HepG2 (cell line): ENCODE data around the gene ISG20L2. TPM values are rescaled to one million over a fixed set of nuclear protein-coding genes. Genes with fewer than 3 reads are reported as not detected.

Experiments used
- BCL3 ChIP-seq: sonication (generic); formaldehyde crosslinking; IDR thresholded peaks from 2 replicates; pipeline ENCODE4 v1.5.1; 2020; ENCODE audit warnings: mild to moderate bottlenecking, missing genetic modification reagents, moderate library complexity
- CBX2 ChIP-seq, 2 experiments: fragments of 200-600 bp in 1 of 2; sonication (generic); formaldehyde crosslinking in 1 of 2; IDR thresholded peaks; 2 replicates each; pipeline versions ENCODE4 v1.7.0 to v1.8.1; 2018 to 2022; ENCODE audit warnings: low read depth in 2 of 2, low read length in 1 of 2, mild to moderate bottlenecking in 1 of 2, missing genetic modification reagents in 1 of 2
- FOSL1 ChIP-seq: sonication (generic); formaldehyde crosslinking; IDR thresholded peaks from 2 replicates; pipeline ENCODE4 v1.9.0; 2021; ENCODE audit warnings: missing genetic modification reagents, borderline replicate concordance
- HMGXB4 ChIP-seq, 2 experiments: sonication (generic) in 1 of 2; formaldehyde crosslinking in 1 of 2; IDR thresholded peaks; 2 replicates each; pipeline versions ENCODE4 v1.4.0 to v1.6.1; 2018 to 2020; ENCODE audit warnings: missing genetic modification reagents in 2 of 2, borderline replicate concordance in 1 of 2, low read depth in 1 of 2, mild to moderate bottlenecking in 1 of 2, missing biosample characterization in 1 of 2
- HNRNPL ChIP-seq: fragments of 200-400 bp; formaldehyde crosslinking; IDR thresholded peaks from 2 replicates; pipeline ENCODE4 v1.6.1; 2017; ENCODE audit warnings: mild to moderate bottlenecking, low read depth, low read length
- MTA3 ChIP-seq: sonication (generic); formaldehyde crosslinking; IDR thresholded peaks from 2 replicates; pipeline ENCODE4 v1.4.0; 2020; ENCODE audit warnings: missing genetic modification reagents
- POGZ ChIP-seq: sonication (generic); formaldehyde crosslinking; IDR thresholded peaks from 2 replicates; pipeline ENCODE4 v1.4.0; 2020; ENCODE audit warnings: mild to moderate bottlenecking, missing genetic modification reagents
- SIN3A ChIP-seq: IDR thresholded peaks from 2 replicates; pipeline ENCODE4 v1.6.1; 2011; ENCODE audit warnings: low read depth, mild to moderate bottlenecking, control low read depth, low read length, borderline replicate concordance
- SIX4 ChIP-seq: sonication (generic); formaldehyde crosslinking; IDR thresholded peaks from 2 replicates; pipeline ENCODE4 v1.4.0; 2020; ENCODE audit warnings: missing genetic modification reagents
- TGIF2 ChIP-seq: IDR thresholded peaks from 2 replicates; pipeline ENCODE4 v1.6.1; 2016; ENCODE audit warnings: control low read depth, missing compliant biosample characterization
- ZEB1 ChIP-seq: IDR thresholded peaks from 2 replicates; pipeline ENCODE4 v1.6.1; 2012; ENCODE audit warnings: mild to moderate bottlenecking, low read depth, inconsistent platforms; ENCODE audit not compliant: insufficient replicate concordance
- ZNF263 ChIP-seq: sonication (generic); formaldehyde crosslinking; IDR thresholded peaks from 2 replicates; pipeline ENCODE4 v1.4.0; 2020; ENCODE audit warnings: missing genetic modification reagents
- ZNF275 ChIP-seq: sonication (generic); formaldehyde crosslinking; IDR thresholded peaks from 2 replicates; pipeline ENCODE4 v1.8.0; 2022; ENCODE audit warnings: missing genetic modification reagents, mild to moderate bottlenecking, inconsistent platforms, borderline replicate concordance
- ZNF446 ChIP-seq: sonication (generic); formaldehyde crosslinking; IDR thresholded peaks from 2 replicates; pipeline ENCODE4 v1.5.0; 2020; ENCODE audit warnings: mild to moderate bottlenecking, missing genetic modification reagents
- ZNF496 ChIP-seq: sonication (generic); formaldehyde crosslinking; IDR thresholded peaks from 2 replicates; pipeline ENCODE4 v1.8.1; 2023; ENCODE audit warnings: mild to moderate bottlenecking, moderate library complexity, missing genetic modification reagents; ENCODE audit not compliant: insufficient replicate concordance
- ZNF556 ChIP-seq: sonication (generic); formaldehyde crosslinking; IDR thresholded peaks from 2 replicates; pipeline ENCODE4 v1.4.0; 2020; ENCODE audit warnings: mild to moderate bottlenecking, missing genetic modification reagents, borderline replicate concordance
- ZNF564 ChIP-seq: sonication (generic); formaldehyde crosslinking; IDR thresholded peaks from 2 replicates; pipeline ENCODE4 v1.8.1; 2023; ENCODE audit warnings: mild to moderate bottlenecking, missing genetic modification reagents
- ZNF567 ChIP-seq: sonication (generic); formaldehyde crosslinking; IDR thresholded peaks from 2 replicates; pipeline ENCODE4 v1.8.1; 2023; ENCODE audit warnings: mild to moderate bottlenecking, missing genetic modification reagents, borderline replicate concordance
- ZNF784 ChIP-seq: sonication (generic); formaldehyde crosslinking; IDR thresholded peaks from 2 replicates; pipeline ENCODE4 v1.5.1; 2020; ENCODE audit warnings: missing genetic modification reagents, mild to moderate bottlenecking, borderline replicate concordance
- ZNF790 ChIP-seq: sonication (generic); formaldehyde crosslinking; IDR thresholded peaks from 2 replicates; pipeline ENCODE4 v1.8.0; 2022; ENCODE audit warnings: missing genetic modification reagents, mild to moderate bottlenecking, borderline replicate concordance
- ZSCAN22 ChIP-seq: sonication (generic); formaldehyde crosslinking; IDR thresholded peaks from 2 replicates; pipeline ENCODE4 v1.4.0; 2020; ENCODE audit warnings: mild to moderate bottlenecking, missing genetic modification reagents
- polyA plus RNA-seq, 8 experiments: library from polyadenylated mRNA; depleted of rRNA in 3 of 8; stranded (reverse) in 7 of 8; unstranded in 1 of 8; fragments of >200 nt; fragmentation: Illumina TruSeq in 4 of 8; extraction: Trizol in 4 of 8; gene quantifications; 2 replicates each; pipeline versions ENCODE4 v1.2.1 to v1.2.3, GENCODE V29; 2011 to 2016; ENCODE audit warnings: low read depth in 4 of 8, missing spikeins in 1 of 8, mixed read lengths in 1 of 8; ENCODE audit not compliant: insufficient read depth in 1 of 8
- total RNA-seq, 5 experiments: library from RNA; depleted of rRNA; stranded (reverse); fragments of >200 nt; fragmentation: Illumina TruSeq; extraction: Trizol; gene quantifications; 2 replicates each; pipeline ENCODE4 v1.2.3, GENCODE V29; 2016; ENCODE audit warnings: low read depth in 1 of 5
- TF ChIP-seq, protein P1 (sequence below): sonication (generic); formaldehyde crosslinking; IDR thresholded peaks from 2 replicates; pipeline ENCODE4 v1.8.1; 2023; ENCODE audit warnings: mild to moderate bottlenecking, moderate library complexity, missing genetic modification reagents

ISG20L2 gene
- total and polyA plus RNA-seq, 2 of the 13 experiments (the other 11 are each of a cell fraction or from before 2014, with no cell fraction given), result 19.8 to 21.3 TPM

DNA sequence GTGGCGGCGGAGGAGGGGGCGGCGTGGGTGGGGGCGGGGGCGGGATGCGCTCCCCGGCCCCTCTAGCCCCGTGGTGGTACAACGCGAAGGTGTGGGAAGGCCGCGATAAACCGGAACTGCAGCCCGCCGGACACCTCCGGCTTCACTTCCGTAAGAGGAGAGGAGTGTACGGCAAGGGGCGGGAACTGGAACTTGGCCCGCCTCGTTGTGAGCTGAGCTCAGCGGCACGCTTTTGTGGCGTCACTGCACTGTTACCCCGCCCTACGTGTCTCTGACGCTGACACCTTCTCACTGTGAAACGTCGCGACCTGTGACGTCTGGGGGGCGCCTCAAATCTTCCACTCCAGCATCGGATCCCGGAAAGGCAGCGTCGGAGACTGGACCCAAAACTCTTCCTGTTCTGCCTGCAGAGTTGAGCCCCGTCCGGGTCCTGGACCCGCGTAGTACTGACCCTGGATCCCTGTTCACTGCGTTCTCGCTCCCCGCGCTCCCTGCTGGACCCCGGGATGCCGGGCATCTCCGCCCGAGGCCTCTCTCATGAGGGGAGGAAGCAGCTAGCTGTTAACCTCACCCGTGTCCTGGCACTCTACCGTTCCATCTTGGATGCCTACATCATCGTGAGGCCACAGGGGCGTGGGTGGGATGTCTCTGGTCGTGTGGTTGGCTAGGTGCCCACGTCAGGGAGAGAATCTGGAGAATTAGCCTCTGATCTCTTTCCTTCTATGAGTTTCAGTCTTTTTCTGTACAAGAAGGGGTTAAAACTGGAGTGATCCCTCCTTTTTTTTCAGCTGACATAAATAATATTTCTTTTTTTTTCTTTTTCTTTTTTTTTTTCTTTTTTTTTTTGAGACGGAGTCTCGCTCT lies at the start of gene ISG20L2 (continued):
- TF ChIP-seq, protein P1, sequence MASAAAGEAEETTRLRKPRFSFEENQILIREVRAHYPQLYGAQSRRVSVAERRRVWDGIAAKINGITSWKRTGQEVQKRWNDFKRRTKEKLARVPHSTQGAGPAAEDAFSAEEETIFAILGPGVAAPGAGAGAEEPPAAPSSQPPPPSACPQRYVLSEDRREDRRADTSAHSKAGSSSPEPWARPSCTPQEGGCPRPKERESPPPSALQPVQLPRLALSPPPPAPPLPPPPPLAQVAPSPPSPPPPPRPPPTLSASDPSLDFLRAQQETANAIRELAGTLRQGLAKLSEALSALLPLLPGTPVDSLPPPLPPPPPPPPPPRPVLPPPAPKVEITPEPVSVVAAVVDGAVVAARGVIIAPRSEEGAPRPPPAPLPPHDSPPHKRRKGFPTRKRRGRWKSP (CRISPR knock-in tag), result no peak
- no peak for TF ChIP-seq FOSL1
- no peak for TF ChIP-seq ZEB1
- TF ChIP-seq BCL3 (CRISPR knock-in tag), result no peak
- TF ChIP-seq ZNF784 (CRISPR knock-in tag), result no peak
- no peak for TF ChIP-seq TGIF2 (CRISPR knock-in tag)
- 0 out of 2 replicates have a peak, but pooled peaks have one; percentile 38 for TF ChIP-seq HNRNPL
- TF ChIP-seq MTA3 (CRISPR knock-in tag), result no peak
- TF ChIP-seq SIX4 (CRISPR knock-in tag), result peak; percentile 83
- no peak for TF ChIP-seq ZNF790 (CRISPR knock-in tag)
- no peak for TF ChIP-seq ZNF496 (CRISPR knock-in tag)
- TF ChIP-seq POGZ, result peak; percentile 20; the same call in 1 of the 2 replicates
- TF ChIP-seq ZNF556 (CRISPR knock-in tag), result no peak; the same call in 1 of the 2 replicates
- peak; percentile 61; the same call in 1 of the 2 replicates for TF ChIP-seq SIN3A
- TF ChIP-seq ZNF275 (CRISPR knock-in tag), result no peak
- no peak for TF ChIP-seq ZNF564 (CRISPR knock-in tag)
- no peak for TF ChIP-seq ZNF567 (CRISPR knock-in tag)
- no peak for TF ChIP-seq CBX2 (IDR thresholded peaks at IDR 0.05; ENCODE audit: low read depth, low read length)
- TF ChIP-seq CBX2 (CRISPR knock-in tag; IDR thresholded peaks at IDR 0.05; ENCODE audit: low read depth), result no peak
- no peak for TF ChIP-seq ZNF263 (CRISPR knock-in tag)
- no peak for TF ChIP-seq ZSCAN22 (CRISPR knock-in tag)
- peak in 1 of 2 experiments; percentile 52; a peak in 1 of 4 replicates for TF ChIP-seq HMGXB4 (CRISPR knock-in tag; IDR thresholded peaks at IDR 0.05; ENCODE audit: borderline replicate concordance in 1 of 2, low read depth in 1 of 2)
- no peak for TF ChIP-seq ZNF446 (CRISPR knock-in tag)
